ENCODE results near the gene CHAF1B.
"Not testable (repeated sequence)": the region's sequence is repeated elsewhere in the genome, so short reads cannot be mapped to it uniquely, and the experiment has no call there.

The CHAF1B gene

GRCh38 chr21:36391649-36392048, 6.5 kb downstream of the CHAF1B start:
- not testable (repeated sequence) for DNase-seq

- no peak for DNase-seq
These were observed 10.3 kb downstream of the CHAF1B start for GRCh38 chr21:36395353-36396111.

- no peak for DNase-seq
These were observed 11.1 kb downstream of the CHAF1B start for GRCh38 chr21:36396325-36396724.

GRCh38 chr21:36396971-36397370, 11.8 kb downstream of the CHAF1B start:
- no peak for DNase-seq

GRCh38 chr21:36397606-36398005, 12.4 kb downstream of the CHAF1B start:
- DNase-seq = no peak

GRCh38 chr21:36399736-36400135, 14.5 kb downstream of the CHAF1B start:
- DNase-seq = not testable (repeated sequence)

GRCh38 chr21:36400719-36401118, 15.5 kb downstream of the CHAF1B start:
- DNase-seq = no peak

GRCh38 chr21:36402339-36402738, 17.1 kb downstream of the CHAF1B start:
- DNase-seq = no peak

- DNase-seq = no peak
These were observed 18.5 kb downstream of the CHAF1B start for GRCh38 chr21:36403713-36404112.

GRCh38 chr21:36408568-36408967, 23.4 kb downstream of the CHAF1B start:
- DNase-seq = no peak

- DNase-seq = no peak
These were observed 26.1 kb downstream of the CHAF1B start for GRCh38 chr21:36411301-36411700.

GRCh38 chr21:36412916-36413315, 27.7 kb downstream of the CHAF1B start:
- no peak for DNase-seq

GRCh38 chr21:36415375-36415774, 30.2 kb downstream of the CHAF1B start:
- DNase-seq = peak; percentile 93

- no peak for DNase-seq
These were observed 34.0 kb downstream of the CHAF1B start for GRCh38 chr21:36419241-36419640.

- DNase-seq = peak; percentile 74
These were observed 34.8 kb downstream of the CHAF1B start for GRCh38 chr21:36419996-36420395.

GRCh38 chr21:36420571-36421339, 35.6 kb downstream of the CHAF1B start:
- no peak for DNase-seq

- peak; percentile 30 for DNase-seq
These were observed 37.3 kb downstream of the CHAF1B start for GRCh38 chr21:36422279-36423098.

- no peak for DNase-seq
These were observed 38.7 kb downstream of the CHAF1B start for GRCh38 chr21:36423771-36424433.

- no peak for DNase-seq
These were observed 39.4 kb downstream of the CHAF1B start for GRCh38 chr21:36424592-36424991.

GRCh38 chr21:36425286-36425685, 40.1 kb downstream of the CHAF1B start:
- DNase-seq = no peak

- no peak for DNase-seq
These were observed 42.3 kb downstream of the CHAF1B start for GRCh38 chr21:36427502-36427901.

GRCh38 chr21:36428761-36429432, 43.7 kb downstream of the CHAF1B start:
- no peak for DNase-seq
